AG10803 (cell line): ENCODE results near the gene OSER1.
A peak's percentile ranks its signal among the peaks of the same experiment; 100 is the strongest.

Experiments
- DNase-seq: peaks from one replicate; pipeline ENCODE4 v3.0.0; 2010; ENCODE audit warnings: low read depth
- H3K4me3 ChIP-seq: 2 replicates; pipeline ENCODE4 v1.5.1; 2011; ENCODE audit warnings: mild to moderate bottlenecking, low read length, control low read depth
- CTCF ChIP-seq: conservative IDR thresholded peaks from 2 replicates; pipeline ENCODE4 v1.5.1; 2011; ENCODE audit warnings: mild to moderate bottlenecking, low read length, control low read depth, inconsistent platforms

The OSER1 gene

GRCh38 chr20:44208165-44208564 is 2.4 kb downstream of the OSER1 start:
- H3K4me3 ChIP-seq = peak overlapping the region; percentile 90
- no peak for DNase-seq
- no peak for TF ChIP-seq CTCF

GRCh38 chr20:44207126-44207723 is 3.3 kb downstream of the OSER1 start:
- TF ChIP-seq CTCF = no peak
- no peak overlapping the region for H3K4me3 ChIP-seq
- no peak for DNase-seq

GRCh38 chr20:44206132-44206531 is 4.4 kb downstream of the OSER1 start:
- DNase-seq = no peak
- no peak overlapping the region for H3K4me3 ChIP-seq
- no peak for TF ChIP-seq CTCF

GRCh38 chr20:44204832-44205215 is 5.7 kb downstream of the OSER1 start:
- DNase-seq = no peak
- no peak overlapping the region for H3K4me3 ChIP-seq
- TF ChIP-seq CTCF = no peak

GRCh38 chr20:44204156-44204831 is 6.3 kb downstream of the OSER1 start:
- peak; percentile 95 for DNase-seq
- no peak for TF ChIP-seq CTCF

GRCh38 chr20:44203161-44203560 is 7.4 kb downstream of the OSER1 start:
- DNase-seq = peak; percentile 38
- H3K4me3 ChIP-seq = no peak overlapping the region
- no peak for TF ChIP-seq CTCF

More at GRCh38 chr20:44204156-44204831, 6.3 kb downstream of the OSER1 start:
- H3K4me3 ChIP-seq = no peak overlapping the region

- TF ChIP-seq CTCF = no peak
- no peak for DNase-seq
- H3K4me3 ChIP-seq = no peak overlapping the region
Measured at GRCh38 chr20:44200983-44201382, 9.6 kb downstream of the OSER1 start.
